ENCODE results near the gene RGS14. TPM values are rescaled to one million over a fixed set of nuclear protein-coding genes. Genes with fewer than 3 reads are reported as not detected.
"Not testable (repeated sequence)": the region's sequence is repeated elsewhere in the genome, so short reads cannot be mapped to it uniquely, and the experiment has no call there.

RGS14 gene
- total RNA-seq, 1 donor from 2014 or later, result 8.4 TPM

- DNase-seq (ENCODE audit: low read depth) (no peak), FAIRE-seq (no peak)
- TF ChIP-seq CTCF (IDR thresholded peaks at IDR 0.05; ENCODE audit: insufficient read depth, low read length, severe bottlenecking), result peak; percentile 63
- H3K27me3 ChIP-seq (ENCODE audit: control insufficient read depth, insufficient read depth, low read length), result no peaks in the 10 kb centered on the region
- no peak overlapping the region for H3K4me3 ChIP-seq (ENCODE audit: low read depth, low read length)
- peaks cover 46% of the 10 kb centered on the region for H3K36me3 ChIP-seq (ENCODE audit: control insufficient read depth, insufficient read depth, low read length)
Measured at GRCh38 chr5:177336112-177336511, 21.6 kb upstream of the RGS14 start.

GRCh38 chr5:177336603-177337494, 20.9 kb upstream of the RGS14 start:
- FAIRE-seq (no peak), DNase-seq (ENCODE audit: low read depth) (no peak)
- Histone ChIP-seq H3K27me3 (ENCODE audit: control insufficient read depth, insufficient read depth, low read length) (no peaks in the 10 kb centered on the region), H3K4me3 (ENCODE audit: low read depth, low read length) (no peak overlapping the region), H3K36me3 (ENCODE audit: control insufficient read depth, insufficient read depth, low read length) (peaks cover 42% of the 10 kb centered on the region)
- no peak for TF ChIP-seq CTCF (IDR thresholded peaks at IDR 0.05; ENCODE audit: insufficient read depth, low read length, severe bottlenecking)

- FAIRE-seq (no peak), DNase-seq (ENCODE audit: low read depth) (no peak)
- Histone ChIP-seq H3K36me3 (ENCODE audit: control insufficient read depth, insufficient read depth, low read length) (peaks cover 37% of the 10 kb centered on the region), H3K27me3 (ENCODE audit: control insufficient read depth, insufficient read depth, low read length) (no peaks in the 10 kb centered on the region), H3K4me3 (ENCODE audit: low read depth, low read length) (no peak overlapping the region)
- TF ChIP-seq CTCF (IDR thresholded peaks at IDR 0.05; ENCODE audit: insufficient read depth, low read length, severe bottlenecking), result no peak
Measured at GRCh38 chr5:177338251-177339106, 19.2 kb upstream of the RGS14 start.

- Histone ChIP-seq H3K4me3 (ENCODE audit: low read depth, low read length) (no peak overlapping the region), H3K36me3 (ENCODE audit: control insufficient read depth, insufficient read depth, low read length) (peaks cover 31% of the 10 kb centered on the region), H3K27me3 (ENCODE audit: control insufficient read depth, insufficient read depth, low read length) (no peaks in the 10 kb centered on the region)
- no peak for DNase-seq (ENCODE audit: low read depth)
- no peak for TF ChIP-seq CTCF (IDR thresholded peaks at IDR 0.05; ENCODE audit: insufficient read depth, low read length, severe bottlenecking)
- no peak for FAIRE-seq
Measured at GRCh38 chr5:177339107-177339638, 18.6 kb upstream of the RGS14 start.

GRCh38 chr5:177343000-177343399, 14.7 kb upstream of the RGS14 start:
- peaks cover 15% of the 10 kb centered on the region for H3K36me3 ChIP-seq (ENCODE audit: control insufficient read depth, insufficient read depth, low read length)
- FAIRE-seq; H3K4me3 ChIP-seq (ENCODE audit: low read depth, low read length); H3K27me3 ChIP-seq (ENCODE audit: control insufficient read depth, insufficient read depth, low read length); DNase-seq (ENCODE audit: low read depth): not testable (repeated sequence)

- Histone ChIP-seq H3K4me3 (ENCODE audit: low read depth, low read length) (no peak overlapping the region), H3K27me3 (ENCODE audit: control insufficient read depth, insufficient read depth, low read length) (no peaks in the 10 kb centered on the region), H3K36me3 (ENCODE audit: control insufficient read depth, insufficient read depth, low read length) (peaks cover 13% of the 10 kb centered on the region)
- DNase-seq (ENCODE audit: low read depth) (no peak), FAIRE-seq (no peak)
- TF ChIP-seq CTCF (IDR thresholded peaks at IDR 0.05; ENCODE audit: insufficient read depth, low read length, severe bottlenecking), result no peak
Measured at GRCh38 chr5:177343777-177344176, 13.9 kb upstream of the RGS14 start.
